ENCODE results near the gene SPRY1.

The SPRY1 gene

GRCh38 chr4:123449362-123449761, 52.8 kb downstream of the SPRY1 start:
- H3K4me3 ChIP-seq (ENCODE audit: low read depth, low read length), result no peak overlapping the region
- no peak for DNase-seq (ENCODE audit: low read depth, low spot score)
- no peak for TF ChIP-seq CTCF (IDR thresholded peaks at IDR 0.05; ENCODE audit: low read depth, low read length)
- in situ Hi-C loops (cut with HindIII; ENCODE audit: low sequenced_read_pairs), result no loop called here

DNA sequence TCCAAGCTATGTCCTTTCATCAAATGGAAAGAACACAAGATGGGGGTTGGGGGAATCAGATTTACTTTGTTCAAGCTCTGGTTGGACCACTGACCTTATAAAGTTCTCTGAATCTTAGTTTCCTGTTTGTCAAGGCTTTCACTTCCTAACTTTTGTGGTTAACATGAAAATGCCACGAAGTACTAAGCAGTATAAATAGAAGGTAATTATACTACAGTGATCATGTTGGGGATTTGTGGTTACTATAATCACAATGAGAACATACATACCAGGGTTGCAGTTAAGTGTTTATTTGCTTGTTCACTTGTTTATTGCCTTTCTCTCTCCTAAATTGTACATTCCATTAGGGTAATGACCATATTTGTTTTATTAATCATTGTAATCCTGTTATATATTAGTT, 53.2 kb downstream of the SPRY1 start:
- H3K4me3 ChIP-seq (ENCODE audit: low read depth, low read length), result no peak overlapping the region
- peak; percentile 53 for DNase-seq (ENCODE audit: low read depth, low spot score)
- in situ Hi-C loops (cut with HindIII; ENCODE audit: low sequenced_read_pairs), result no loop called here
- no peak for TF ChIP-seq CTCF (IDR thresholded peaks at IDR 0.05; ENCODE audit: low read depth, low read length)

DNA sequence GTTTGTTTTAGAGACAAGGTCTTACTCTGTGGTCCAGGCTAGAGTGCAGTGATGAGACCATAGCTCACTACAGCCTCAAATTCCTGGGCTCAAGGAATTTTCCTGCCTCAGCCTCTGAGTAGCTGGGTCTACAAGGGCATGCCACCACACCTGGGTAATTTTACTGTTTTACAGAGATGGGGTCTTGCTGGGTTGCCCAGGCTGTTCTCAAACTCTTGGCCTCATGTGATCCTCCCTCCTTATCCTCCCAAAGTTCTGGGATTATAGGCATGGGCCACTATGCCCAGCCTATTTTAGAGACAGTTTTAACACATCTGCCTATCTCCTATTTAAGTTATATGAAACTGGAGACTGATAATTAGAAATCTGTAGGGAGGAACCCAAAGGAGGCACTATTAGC, 53.8 kb downstream of the SPRY1 start:
- DNase-seq (ENCODE audit: low read depth, low spot score), result no peak
- no peak overlapping the region for H3K4me3 ChIP-seq (ENCODE audit: low read depth, low read length)
- in situ Hi-C loops (cut with HindIII; ENCODE audit: low sequenced_read_pairs), result no loop called here

DNA sequence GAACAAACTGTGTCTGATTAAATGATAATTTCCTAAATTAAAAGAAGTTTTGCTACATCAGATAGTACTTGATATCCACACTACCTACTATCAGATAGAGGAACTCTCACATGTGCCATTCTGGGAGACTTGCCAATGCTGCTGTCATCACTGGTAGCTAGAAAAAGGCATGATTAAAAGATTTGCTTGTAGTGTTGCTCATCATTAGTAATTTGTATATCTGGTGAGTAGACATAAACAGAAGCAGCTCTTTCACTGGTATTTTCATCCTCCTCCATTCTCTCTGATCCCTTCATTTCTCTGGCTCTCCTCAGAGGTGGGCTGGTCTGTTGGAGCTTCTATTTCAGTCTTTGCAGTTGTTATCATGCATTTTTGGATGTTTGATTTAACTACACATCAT, 56.0 kb downstream of the SPRY1 start:
- in situ Hi-C loops (cut with HindIII; ENCODE audit: low sequenced_read_pairs), result no loop called here
- H3K4me3 ChIP-seq (ENCODE audit: low read depth, low read length), result no peak overlapping the region
- peak; percentile 73 for DNase-seq (ENCODE audit: low read depth, low spot score)
- TF ChIP-seq CTCF (IDR thresholded peaks at IDR 0.05; ENCODE audit: low read depth, low read length), result no peak

More for the DNA sequence above, 53.8 kb downstream of the SPRY1 start:
- TF ChIP-seq CTCF (IDR thresholded peaks at IDR 0.05; ENCODE audit: low read depth, low read length), result no peak

- in situ Hi-C loops (cut with HindIII; ENCODE audit: low sequenced_read_pairs), result no loop called here
- H3K4me3 ChIP-seq (ENCODE audit: low read depth, low read length), result no peak overlapping the region
- DNase-seq (ENCODE audit: low read depth, low spot score), result peak; percentile 33
- TF ChIP-seq CTCF (IDR thresholded peaks at IDR 0.05; ENCODE audit: low read depth, low read length), result no peak
These were observed 56.6 kb downstream of the SPRY1 start for GRCh38 chr4:123453061-123453680.

Data from astrocyte of the spinal cord (primary cell).